Measurements from ENCODE around the gene PTPRN2.

GRCh38 chr7:157667261-157667660 lies 920.4 kb downstream of the PTPRN2 start:
- TF ChIP-seq CTCF (IDR thresholded peaks at IDR 0.05) (no peak), POLR2A (IDR thresholded peaks at IDR 0.05) (no peak)
